Heart left ventricle (tissue), 16 donors: ENCODE results near the gene ASB6. TPM values are rescaled to one million over a fixed set of nuclear protein-coding genes. Genes with fewer than 3 reads are reported as not detected.

Experiments used
- ATAC-seq, 4 donors: fragments of 200-7000 bp; cut with Tn5 transposase; one replicate each; pipeline ENCODE4 v1.9.1; 2020 to 2022; ENCODE audit warnings: moderate library complexity in 4 of 4, mild to moderate bottlenecking in 3 of 4, moderate number of reproducible peaks in 1 of 4
- DNase-seq, 5 donors: peaks; one replicate each; pipeline ENCODE4 v3.0.0-alpha.2; 2020
- H3K27ac ChIP-seq, 12 donors: fragments of 200-600 bp; sonication (generic) in 4 of 12; one replicate each; pipeline versions ENCODE4 v1.5.0 to v1.8.0; 2016 to 2022; ENCODE audit warnings: mild to moderate bottlenecking in 2 of 12
- H3K27me3 ChIP-seq, 9 donors: fragments of 200-600 bp; sonication (generic) in 2 of 9; one replicate each; pipeline versions ENCODE4 v1.5.1 to v1.8.0; 2016 to 2022; ENCODE audit warnings: mild to moderate bottlenecking in 3 of 9
- H3K36me3 ChIP-seq, 9 donors: fragments of 200-600 bp; sonication (generic) in 2 of 9; one replicate each; pipeline versions ENCODE4 v1.5.0 to v1.8.0; 2018 to 2022; ENCODE audit warnings: mild to moderate bottlenecking in 2 of 9
- H3K4me1 ChIP-seq, 12 donors: fragments of 200-600 bp; sonication (generic) in 4 of 12; one replicate each; pipeline versions ENCODE4 v1.5.0 to v1.8.0; 2016 to 2022; ENCODE audit warnings: mild to moderate bottlenecking in 3 of 12
- H3K4me3 ChIP-seq, 12 donors: fragments of 200-600 bp; sonication (generic) in 4 of 12; one replicate each; pipeline versions ENCODE4 v1.5.0 to v1.8.0; 2017 to 2022; ENCODE audit warnings: mild to moderate bottlenecking in 9 of 12, moderate library complexity in 4 of 12
- H3K9me3 ChIP-seq, 12 donors: fragments of 200-600 bp; sonication (generic) in 4 of 12; one replicate each; pipeline versions ENCODE4 v1.5.0 to v1.8.0; 2016 to 2022; ENCODE audit warnings: mild to moderate bottlenecking in 1 of 12
- POLR2A ChIP-seq, 2 donors: fragments of 450-650 bp; IDR thresholded peaks; one replicate each; pipeline ENCODE4 v1.6.1; 2017; ENCODE audit warnings: antibody characterized with exemption in 2 of 2, mild to moderate bottlenecking in 2 of 2, moderate library complexity in 2 of 2
- WGBS, 4 donors: extraction: QIAGEN DNeasy Blood & Tissue Kit in 2 of 4; methylation state at CpG; one replicate each; pipeline versions ENCODE4 v1.1.5 to v1.1.7; 2013 to 2018; 5-methylcytosine and 5-hydroxymethylcytosine counted together
- intact Hi-C, 10 donors: fragments of 100-400 bp; cut with DNase I; formaldehyde crosslinking; loops; one replicate each; pipeline versions ENCODE4 v1.11.1 to v1.14.2; 2022
- polyA plus RNA-seq, 2 donors: library from polyadenylated mRNA; stranded (reverse); fragments of 200-250 nt; gene quantifications; one replicate each; pipeline ENCODE4 v1.2.3, GENCODE V29; 2013
- total RNA-seq, 9 donors: library from RNA; depleted of rRNA in 2 of 9; stranded (reverse); fragments of >200 nt in 2 of 9; fragmentation: NEBNext Ultra II Directional in 3 of 9; extraction: Animal tissue kit (Norgen Biotek cat#: 25700) in 3 of 9; gene quantifications; one replicate each; pipeline versions ENCODE4 v1.1.0 to v1.2.4, GENCODE V29; 2016 to 2023
- TF ChIP-seq, protein P1 (sequence below), 12 donors: fragments of 200-600 bp; sonication (generic) in 4 of 12; IDR thresholded peaks; one replicate each; pipeline versions ENCODE4 v1.5.0 to v1.8.0; 2018 to 2022; ENCODE audit warnings: antibody characterized with exemption in 12 of 12, mild to moderate bottlenecking in 5 of 12
- donor health status: ischemic (EF 13 %, LVEDD 7.1; RV severe dilation, severe dysfunction).
- donor health status: healthy with polysubstance abuse.
- donor health status: DM: no; HTN: yes; CAD: no.
- donor health status: DM: no; HTN: no; CAD: no.
- donor health status: ischemic (EF 25% LVEDD 6.9; RV normal size, moderate dysfunction).
- donor health status: ischemic (EF 25% LVEDD 5.7; RV mildly dilated, moderate dysfunction).
- donor health status: healthy.
- donor health status: DM: yes; HTN: yes; CAD: no.
- donor health status: ischemic (EF 35%, LVEDD 5.7; RV mildly dilated, moderate dysfunction).
- donor health status: nonischemic (EF 11% LVEDD 7.7; RV severe dilation, severe dysfunction).
- donor health status: DM: yes; HTN: yes; CAD: no.
- donor health status: PGD.
- donor health status: ischemic (EF 29% LVEDD 5.4; RV normal size, mild dysfunction).
- donor health status: nonischemic (EF 23%, LVEDD 6.1; RV moderate dilation, normal function).

Gene ASB6
- total and polyA plus RNA-seq, 11 donors, result 7.5 to 22.5 (median 10.3) TPM

DNA sequence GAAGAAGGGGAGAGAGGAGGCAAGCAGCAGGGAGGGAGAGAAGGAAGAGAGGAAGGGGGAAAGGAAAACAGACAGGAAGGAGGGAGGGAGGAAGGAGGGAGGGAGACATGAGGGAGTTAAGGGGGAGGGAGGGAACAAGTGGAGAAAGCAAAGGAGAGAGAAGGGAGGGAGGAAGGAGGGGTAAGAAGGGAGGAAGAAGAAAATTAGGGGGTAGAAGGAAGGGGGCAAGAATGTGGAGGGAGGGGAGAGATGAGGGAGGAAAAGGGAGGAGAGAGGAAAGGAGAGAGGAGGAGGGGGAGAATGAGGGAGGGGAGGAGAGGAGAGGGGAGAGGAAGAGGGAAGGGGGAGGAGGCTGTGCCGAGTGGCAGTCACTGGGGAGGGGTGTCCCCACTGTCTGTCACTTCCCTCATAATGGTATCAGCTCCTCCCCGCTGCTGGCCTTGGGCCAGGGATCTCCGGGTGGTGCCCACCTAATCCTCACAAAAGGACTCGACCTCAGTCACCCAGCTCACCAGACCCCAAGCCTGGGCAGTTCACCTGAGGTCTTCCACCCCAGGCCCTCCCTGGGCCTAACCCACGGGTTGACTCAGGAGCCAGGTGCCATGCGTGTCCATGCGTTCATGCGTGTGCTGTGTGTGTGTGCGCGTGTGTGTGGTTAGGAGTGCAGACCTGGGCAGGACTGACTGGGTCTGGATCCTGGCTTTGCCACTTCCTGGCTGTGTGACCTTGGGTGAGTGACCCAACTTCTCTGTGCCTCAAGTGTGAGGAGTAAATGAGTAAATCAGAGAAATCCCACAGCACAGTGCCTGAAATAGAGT is 39.1 kb downstream of the ASB6 start:
- WGBS, 4 donors, result 21 to 64% (median 61%) methylated on average over 4 to 10 of the region's 10 CpGs
- intact Hi-C loops, result loop anchor here in 4 of 10 donors (5.0 to 10.0 kb wide), 4 partner anchors 188 to 276 kb away; no protein-coding TSS in a partner anchor
- ATAC-seq, result no peak
- H3K27ac ChIP-seq, result peak overlapping the region in 1 of 12 donors; percentile 17
- no peak for TF ChIP-seq POLR2A (IDR thresholded peaks at IDR 0.05)
- TF ChIP-seq, protein P1, sequence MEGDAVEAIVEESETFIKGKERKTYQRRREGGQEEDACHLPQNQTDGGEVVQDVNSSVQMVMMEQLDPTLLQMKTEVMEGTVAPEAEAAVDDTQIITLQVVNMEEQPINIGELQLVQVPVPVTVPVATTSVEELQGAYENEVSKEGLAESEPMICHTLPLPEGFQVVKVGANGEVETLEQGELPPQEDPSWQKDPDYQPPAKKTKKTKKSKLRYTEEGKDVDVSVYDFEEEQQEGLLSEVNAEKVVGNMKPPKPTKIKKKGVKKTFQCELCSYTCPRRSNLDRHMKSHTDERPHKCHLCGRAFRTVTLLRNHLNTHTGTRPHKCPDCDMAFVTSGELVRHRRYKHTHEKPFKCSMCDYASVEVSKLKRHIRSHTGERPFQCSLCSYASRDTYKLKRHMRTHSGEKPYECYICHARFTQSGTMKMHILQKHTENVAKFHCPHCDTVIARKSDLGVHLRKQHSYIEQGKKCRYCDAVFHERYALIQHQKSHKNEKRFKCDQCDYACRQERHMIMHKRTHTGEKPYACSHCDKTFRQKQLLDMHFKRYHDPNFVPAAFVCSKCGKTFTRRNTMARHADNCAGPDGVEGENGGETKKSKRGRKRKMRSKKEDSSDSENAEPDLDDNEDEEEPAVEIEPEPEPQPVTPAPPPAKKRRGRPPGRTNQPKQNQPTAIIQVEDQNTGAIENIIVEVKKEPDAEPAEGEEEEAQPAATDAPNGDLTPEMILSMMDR (IDR thresholded peaks at IDR 0.05), result no peak
- peaks cover 0 to 14% (median 0%) of the 10 kb centered on the region in 9 donors for H3K27me3 ChIP-seq
- H3K9me3 ChIP-seq, result no peaks in the 10 kb centered on the region
- DNase-seq, result no peak
- peaks cover 0 to 27% (median 16%) of the 10 kb centered on the region in 12 donors for H3K4me1 ChIP-seq
- H3K4me3 ChIP-seq, result no peak overlapping the region
- H3K36me3 ChIP-seq, result no peaks in the 10 kb centered on the region

DNA sequence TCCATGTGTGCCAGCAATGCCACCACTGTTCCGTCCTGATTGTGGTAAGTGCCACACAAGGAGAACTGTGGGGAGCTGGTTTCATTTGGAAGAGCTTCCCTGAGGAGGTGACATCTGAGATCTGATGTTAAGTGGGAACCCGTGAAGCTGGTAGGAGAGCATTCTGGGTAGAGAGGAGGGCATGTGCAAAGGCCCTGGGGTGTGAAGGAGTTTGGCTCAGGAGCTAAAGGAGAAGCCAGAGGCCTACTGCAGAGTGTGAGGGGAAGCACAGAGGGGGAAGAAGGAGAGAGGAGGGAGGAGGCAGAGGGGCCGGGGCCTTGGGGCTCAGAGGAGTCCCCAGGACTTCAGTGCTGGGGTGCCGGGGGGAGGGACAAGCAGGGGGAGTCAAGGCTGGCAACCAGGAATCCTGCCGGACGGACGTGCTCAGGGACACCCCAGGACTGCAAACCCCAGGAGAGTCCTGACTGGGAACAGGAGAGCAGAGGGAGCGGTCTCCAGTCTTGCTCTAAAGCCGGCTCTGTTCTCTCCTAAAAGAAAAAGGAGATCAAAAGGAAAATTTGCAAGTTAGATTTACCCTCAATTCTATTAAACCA is 40.8 kb downstream of the ASB6 start:
- Histone ChIP-seq H3K4me1 (peaks cover 0 to 28% (median 20%) of the 10 kb centered on the region in 12 donors), H3K4me3 (no peak overlapping the region), H3K36me3 (no peaks in the 10 kb centered on the region), H3K27ac (no peak overlapping the region), H3K27me3 (peaks cover 0 to 21% (median 0%) of the 10 kb centered on the region in 9 donors), H3K9me3 (no peaks in the 10 kb centered on the region)
- DNase-seq (no peak), ATAC-seq (no peak)
- TF ChIP-seq POLR2A (IDR thresholded peaks at IDR 0.05), result no peak
- intact Hi-C loops, result loop anchor here in 4 of 10 donors (5.0 to 10.0 kb wide), 4 partner anchors 186 to 274 kb away; no protein-coding TSS in a partner anchor
- WGBS, 4 donors, result 79 to 90% (median 84%) methylated on average over 9 of the region's 9 CpGs

DNA sequence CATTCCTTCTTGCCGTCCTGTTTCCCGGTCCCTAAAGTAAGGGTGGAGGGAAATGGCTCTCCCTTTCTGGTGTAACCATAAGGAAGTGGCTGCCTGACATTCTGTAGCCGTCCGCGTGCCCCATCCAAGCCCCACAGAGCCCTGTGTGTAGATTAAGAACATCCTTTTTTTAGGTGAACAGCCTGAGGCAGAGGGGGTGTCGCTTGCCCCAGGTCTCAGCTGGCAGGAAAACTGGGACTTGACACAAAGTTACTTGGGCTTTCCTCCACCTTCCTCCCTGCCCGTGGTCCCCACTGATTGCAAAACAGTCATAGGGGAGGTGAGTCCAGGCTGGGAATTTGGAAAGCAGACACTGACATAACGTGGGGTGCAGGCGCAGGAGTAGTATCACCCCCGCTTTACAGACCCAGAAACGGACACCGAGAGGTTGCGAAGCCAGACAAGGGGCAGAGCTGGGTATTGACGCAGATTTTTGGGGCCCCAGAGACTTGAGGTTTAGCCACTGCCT is 43.8 kb downstream of the ASB6 start:
- 72 to 78% (median 73%) methylated on average over 12 to 14 of the region's 14 CpGs for WGBS, 4 donors
- Histone ChIP-seq H3K27ac (peak overlapping the region in 10 of 12 donors; percentile 77 to 93 (median 87)), H3K9me3 (no peaks in the 10 kb centered on the region), H3K36me3 (no peaks in the 10 kb centered on the region), H3K4me1 (peaks cover 0 to 40% (median 20%) of the 10 kb centered on the region in 12 donors), H3K27me3 (peaks cover 0 to 21% (median 0%) of the 10 kb centered on the region in 9 donors), H3K4me3 (peak overlapping the region in 8 of 12 donors; percentile 30 to 62 (median 54))
- TF ChIP-seq, protein P1 (IDR thresholded peaks at IDR 0.05), result no peak
- intact Hi-C loops, result loop anchor here in 2 of 10 donors (5.0 to 10.0 kb wide), 2 partner anchors 101 to 273 kb away; no protein-coding TSS in a partner anchor
- no peak for ATAC-seq
- no peak for DNase-seq

DNA sequence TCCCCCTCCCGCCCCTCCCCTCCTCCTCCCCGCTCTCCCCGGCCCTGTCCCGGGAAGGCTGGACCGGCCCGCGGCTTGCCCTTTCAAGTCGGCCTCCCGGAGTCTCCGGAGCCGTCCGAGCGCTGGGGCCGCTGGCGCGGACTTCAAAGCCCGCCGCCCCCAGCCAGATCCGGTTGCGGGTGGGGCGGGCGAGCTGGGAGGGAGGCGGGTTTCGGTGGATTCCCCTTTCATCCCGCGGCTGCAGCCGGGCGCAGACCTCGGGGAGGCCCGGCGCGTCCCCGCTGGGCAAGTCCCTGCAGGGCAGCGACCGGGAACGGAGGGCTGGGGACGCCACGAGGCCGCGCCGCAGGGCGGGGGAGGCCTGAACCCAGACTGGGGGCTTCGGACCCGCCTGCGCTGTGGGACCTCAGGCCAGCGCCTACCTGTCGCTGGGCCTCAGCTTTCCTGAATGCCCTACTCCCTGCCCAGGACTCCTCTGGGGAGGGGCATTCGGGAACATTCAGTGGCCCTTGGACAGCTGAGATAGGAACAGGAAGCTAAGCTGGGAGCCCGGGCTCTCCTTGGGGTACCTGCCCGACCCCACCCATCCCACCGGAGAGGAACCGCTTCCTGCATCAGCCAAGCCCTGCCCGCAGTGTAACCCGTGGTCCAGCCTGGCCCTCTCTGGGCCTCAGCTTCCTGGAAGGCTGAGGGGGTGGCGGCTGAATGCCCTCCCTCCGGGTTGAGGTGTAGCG is 44.4 kb downstream of the ASB6 start:
- Histone ChIP-seq H3K27ac (peak overlapping the region; percentile 35 to 93 (median 87)), H3K9me3 (no peaks in the 10 kb centered on the region), H3K36me3 (no peaks in the 10 kb centered on the region), H3K27me3 (peaks cover 0 to 21% (median 0%) of the 10 kb centered on the region in 9 donors), H3K4me1 (peaks cover 0 to 37% (median 19%) of the 10 kb centered on the region in 12 donors), H3K4me3 (peak overlapping the region in 11 of 12 donors; percentile 30 to 62 (median 54))
- 7 to 16% (median 10%) methylated on average over 19 to 57 of the region's 57 CpGs for WGBS, 4 donors
- TF ChIP-seq, protein P1 (IDR thresholded peaks at IDR 0.05), result no peak
- TF ChIP-seq POLR2A (IDR thresholded peaks at IDR 0.05), result no peak
- peak; percentile 6 to 72 (median 68) for ATAC-seq
- intact Hi-C loops, result loop anchor here in 2 of 10 donors (5.0 to 10.0 kb wide), 2 partner anchors 100 to 273 kb away; no protein-coding TSS in a partner anchor
- peak; percentile 67 to 83 (median 72) for DNase-seq
